C4-2B (cell line): ENCODE measurements around the gene CCDC172.

Experiments
- H3K27ac ChIP-seq: fragments of 450-650 bp; 2 replicates; pipeline ENCODE4 v1.5.1; 2017
- CTCF ChIP-seq: fragments of 450-650 bp; conservative IDR thresholded peaks from 2 replicates; pipeline ENCODE4 v1.5.1; 2017; ENCODE audit warnings: mild to moderate bottlenecking
- ZFX ChIP-seq: fragments of 450-650 bp; IDR thresholded peaks from 2 replicates; pipeline ENCODE4 v1.6.1; 2017

The CCDC172 gene

GRCh38 chr10:116398224-116398623, 74.0 kb downstream of the CCDC172 start:
- H3K27ac ChIP-seq: no peak overlapping the region
- TF ChIP-seq ZFX (no peak), CTCF (no peak)

GRCh38 chr10:116402858-116403257, 78.6 kb downstream of the CCDC172 start:
- TF ChIP-seq ZFX (no peak), CTCF (no peak)

GRCh38 chr10:116403740-116404250, 79.5 kb downstream of the CCDC172 start:
- TF ChIP-seq CTCF (no peak), ZFX (no peak)
- H3K27ac ChIP-seq: no peak overlapping the region

More at GRCh38 chr10:116402858-116403257, 78.6 kb downstream of the CCDC172 start:
- H3K27ac ChIP-seq: no peak overlapping the region

GRCh38 chr10:116408719-116409118, 84.5 kb downstream of the CCDC172 start:
- no peak overlapping the region for H3K27ac ChIP-seq
- no peak for TF ChIP-seq CTCF
- no peak for TF ChIP-seq ZFX

GRCh38 chr10:116410351-116410750, 86.1 kb downstream of the CCDC172 start:
- no peak overlapping the region for H3K27ac ChIP-seq
- TF ChIP-seq ZFX (no peak), CTCF (no peak)

- TF ChIP-seq CTCF: no peak
- TF ChIP-seq ZFX: no peak
Observed at GRCh38 chr10:116417821-116418220, 93.6 kb downstream of the CCDC172 start.

GRCh38 chr10:116418389-116418788, 94.1 kb downstream of the CCDC172 start:
- H3K27ac ChIP-seq: no peak overlapping the region
- TF ChIP-seq ZFX (no peak), CTCF (no peak)

More at GRCh38 chr10:116417821-116418220, 93.6 kb downstream of the CCDC172 start:
- H3K27ac ChIP-seq: no peak overlapping the region
